IMR-90 (cell line): Measurements from ENCODE around the gene AHDC1. TPM values are rescaled to one million over a fixed set of nuclear protein-coding genes. Genes with fewer than 3 reads are reported as not detected.
A peak's percentile ranks its signal among the peaks of the same experiment; 100 is the strongest.

Experiments
- ATAC-seq: fragments of 200-7000 bp; cut with Tn5 transposase; 2 replicates; pipeline ENCODE4 v1.9.1; 2020; ENCODE audit warnings: low read depth, mild to moderate bottlenecking, moderate library complexity
- BruUV-seq: library from RNA; stranded (reverse); fragments of 400-500 nt; replicated peaks from 2 replicates; lab custom pipeline; 2021; lab: Mats Ljungman, UMichigan
- CTCF ChIA-PET: fragments of 300-600 bp; formaldehyde crosslinking; extraction: SDS; loops from one replicate; lab custom pipeline; 2021; ENCODE audit warnings: antibody characterized with exemption; lab: Yijun Ruan, JAX
- POLR2A ChIA-PET: fragments of 300-600 bp; sonication (Branson Sonifier 250); formaldehyde crosslinking; loops from one replicate; lab custom pipeline; 2022; ENCODE audit warnings: antibody characterized with exemption; ENCODE audit not compliant: unreplicated experiment; lab: Charles Lee
- DNase-seq: peaks from one replicate; pipeline ENCODE4 v3.0.0; 2013
- H2AFZ ChIP-seq: replicated peaks from 2 replicates; pipeline ENCODE3; 2013; ENCODE audit warnings: low read length, mild to moderate bottlenecking; ENCODE audit not compliant: poor library complexity
- H2AK5ac ChIP-seq: 2 replicates; pipeline ENCODE4 v1.6.1; 2013; ENCODE audit warnings: low read depth, low read length, inconsistent platforms
- H2AK9ac ChIP-seq: replicated peaks from 2 replicates; pipeline ENCODE3; 2013; ENCODE audit warnings: mild to moderate bottlenecking, low read depth, low read length, moderate library complexity; ENCODE audit not compliant: poor library complexity
- H2BK120ac ChIP-seq: 2 replicates; pipeline ENCODE4 v1.6.1; 2013; ENCODE audit warnings: low read depth, low read length, inconsistent platforms
- H2BK15ac ChIP-seq: 3 replicates; pipeline ENCODE4 v1.6.1; 2013; ENCODE audit warnings: low read depth, low read length, inconsistent platforms
- H2BK20ac ChIP-seq: 2 replicates; pipeline ENCODE4 v1.6.1; 2013; ENCODE audit warnings: low read depth, mild to moderate bottlenecking, inconsistent platforms, low read length, moderate library complexity
- H2BK5ac ChIP-seq: 2 replicates; pipeline ENCODE4 v1.6.1; 2013; ENCODE audit warnings: mild to moderate bottlenecking, low read depth, low read length, inconsistent platforms; ENCODE audit not compliant: poor library complexity, severe bottlenecking
- H3K14ac ChIP-seq: replicated peaks from 2 replicates; pipeline ENCODE4 v1.6.1; 2013; ENCODE audit warnings: low read depth, low read length, inconsistent platforms
- H3K18ac ChIP-seq: 2 replicates; pipeline ENCODE4 v1.6.1; 2013; ENCODE audit warnings: low read depth, low read length, control low read depth
- H3K23ac ChIP-seq: 2 replicates; pipeline ENCODE4 v1.6.1; 2013; ENCODE audit warnings: low read depth, low read length, inconsistent platforms
- H3K27ac ChIP-seq: 2 replicates; pipeline ENCODE4 v1.5.1; 2013; ENCODE audit warnings: mild to moderate bottlenecking, control low read depth, low read length; ENCODE audit not compliant: insufficient read depth
- H3K27me3 ChIP-seq: 2 replicates; pipeline ENCODE4 v1.6.1; 2013; ENCODE audit warnings: low read length; ENCODE audit not compliant: control insufficient read depth, insufficient read depth
- H3K36me3 ChIP-seq: 2 replicates; pipeline ENCODE4 v1.6.1; 2013; ENCODE audit warnings: low read length, mixed read lengths; ENCODE audit not compliant: control insufficient read depth, insufficient read depth
- H3K4ac ChIP-seq: 2 replicates; pipeline ENCODE4 v1.6.1; 2013; ENCODE audit warnings: low read depth, low read length, inconsistent platforms
- H3K4me1 ChIP-seq: 2 replicates; pipeline ENCODE4 v1.6.1; 2013; ENCODE audit warnings: low read length, mixed read lengths; ENCODE audit not compliant: control insufficient read depth, insufficient read depth
- H3K4me2 ChIP-seq: 2 replicates; pipeline ENCODE4 v1.6.1; 2013; ENCODE audit warnings: low read depth, mild to moderate bottlenecking, control low read depth, low read length, moderate library complexity
- H3K4me3 ChIP-seq: 2 replicates; pipeline ENCODE4 v1.5.1; 2013; ENCODE audit warnings: low read depth, mild to moderate bottlenecking, control low read depth, low read length, moderate library complexity; ENCODE audit not compliant: insufficient read depth
- H3K56ac ChIP-seq: 2 replicates; pipeline ENCODE4 v1.6.1; 2013; ENCODE audit warnings: low read length, inconsistent platforms; ENCODE audit not compliant: insufficient read depth; ENCODE audit errors: extremely low read depth
- H3K79me1 ChIP-seq, 2 experiments: 2 replicates each; pipeline ENCODE4 v1.6.1; 2013; ENCODE audit warnings: low read length in 2 of 2, inconsistent platforms in 1 of 2, low read depth in 1 of 2
- H3K9ac ChIP-seq: 2 replicates; pipeline ENCODE4 v1.6.1; 2013; ENCODE audit warnings: low read depth, low read length, control low read depth
- H3K9me1 ChIP-seq: 2 replicates; pipeline ENCODE4 v1.6.1; 2013; ENCODE audit warnings: low read length, inconsistent platforms; ENCODE audit not compliant: insufficient read depth
- H3K9me3 ChIP-seq: 2 replicates; pipeline ENCODE4 v1.6.1; 2013; ENCODE audit warnings: low read length; ENCODE audit not compliant: control insufficient read depth, insufficient read depth
- H4K20me1 ChIP-seq: 2 replicates; pipeline ENCODE4 v1.6.1; 2013; ENCODE audit warnings: low read length, inconsistent platforms; ENCODE audit not compliant: insufficient read depth
- H4K5ac ChIP-seq: 2 replicates; pipeline ENCODE4 v1.6.1; 2013; ENCODE audit warnings: mild to moderate bottlenecking, low read depth, low read length, control low read depth
- H4K8ac ChIP-seq, 2 experiments: 2 replicates each; pipeline ENCODE4 v1.6.1; 2013; ENCODE audit warnings: low read depth in 2 of 2, low read length in 2 of 2, control low read depth in 1 of 2, inconsistent platforms in 1 of 2
- H4K91ac ChIP-seq: 2 replicates; pipeline ENCODE4 v1.6.1; 2013; ENCODE audit warnings: low read depth, low read length, inconsistent platforms; ENCODE audit not compliant: insufficient read depth
- CEBPB ChIP-seq: IDR thresholded peaks from 2 replicates; pipeline ENCODE4 v1.6.1; 2012; ENCODE audit warnings: low read depth, low read length, improper control_type of control experiment
- MXI1 ChIP-seq: IDR thresholded peaks from 2 replicates; pipeline ENCODE4 v1.6.1; 2012; ENCODE audit warnings: low read depth, mild to moderate bottlenecking, low read length, moderate library complexity, borderline replicate concordance
- NFE2L2 ChIP-seq: fragments of 150-350 bp; IDR thresholded peaks from 2 replicates; pipeline ENCODE4 v1.6.1; 2016; ENCODE audit warnings: low read depth, mild to moderate bottlenecking, low read length
- POLR2A ChIP-seq: IDR thresholded peaks from 2 replicates; pipeline ENCODE4 v1.6.1; 2012; ENCODE audit warnings: mild to moderate bottlenecking, low read depth, low read length
- RCOR1 ChIP-seq: IDR thresholded peaks from 2 replicates; pipeline ENCODE4 v1.6.1; 2012; ENCODE audit warnings: mild to moderate bottlenecking, low read length, improper control_type of control experiment; ENCODE audit not compliant: insufficient replicate concordance
- USF2 ChIP-seq: fragments of 150-350 bp; IDR thresholded peaks from 2 replicates; pipeline ENCODE4 v1.6.1; 2017; ENCODE audit warnings: mild to moderate bottlenecking, antibody characterized with exemption, low read length, low read depth
- WGBS, 2 experiments: methylation state at CpG; one replicate each; pipeline versions ENCODE4 v1.1.5 to v1.1.7; 2013; ENCODE audit warnings: missing lambda C conversion rate in 2 of 2; ENCODE audit not compliant: insufficient read length in 1 of 2; ENCODE audit errors: extremely low coverage in 2 of 2; 5-methylcytosine and 5-hydroxymethylcytosine counted together
- dilution Hi-C: fragments of 300-500 bp; cut with HindIII; formaldehyde crosslinking; loops from one replicate; pipeline ENCODE4 v1.14.3; 2018; ENCODE audit warnings: low sequenced_read_pairs; ENCODE audit not compliant: unreplicated experiment
- in situ Hi-C: fragments of 300-500 bp; cut with MboI; formaldehyde crosslinking; loops from 3 replicates; pipeline ENCODE4 v1.14.3; 2019; ENCODE audit warnings: low sequenced_read_pairs, inconsistent platforms, mixed read lengths
- intact Hi-C: fragments of 100-400 bp; cut with micrococcal nuclease; formaldehyde crosslinking; loops from 2 replicates; pipeline ENCODE4 v1.10.0; 2022
- polyA plus RNA-seq, 3 experiments: library from polyadenylated mRNA; depleted of rRNA; stranded (reverse); fragments of >200 nt; gene quantifications; 2 replicates each; pipeline ENCODE4 v1.2.3, GENCODE V29; 2012; ENCODE audit warnings: low replicate concordance in 1 of 3
- total RNA-seq: library from RNA; depleted of rRNA; stranded (reverse); fragments of >200 nt; gene quantifications from 2 replicates; pipeline ENCODE4 v1.2.3, GENCODE V29; 2012

Gene AHDC1
- total and polyA plus RNA-seq, 2 of the 4 experiments (the other 2 are of a cell fraction): 2.0 to 11.6 TPM

- DNase-seq: no peak
- peak overlapping the region; percentile 60; the same call in 1 of the 2 replicates for H2AK5ac ChIP-seq
- no peak overlapping the region for H2AK9ac ChIP-seq
- H3K36me3 ChIP-seq: no peaks in the 10 kb centered on the region; the same call in 1 of the 2 replicates
- H3K4ac ChIP-seq: peak overlapping the region; percentile 2; the same call in 1 of the 2 replicates
- H3K14ac ChIP-seq: 0 out of 2 replicates have a peak overlapping the region, but pooled peaks have one; percentile 20
- 68% methylated on average over 6 of the region's 14 CpGs; no CpG with 5 or more reads in 1 of the 2 experiments for WGBS, 2 experiments
- H3K27me3 ChIP-seq: no peaks in the 10 kb centered on the region
- H3K27ac ChIP-seq: no peak overlapping the region; the same call in 1 of the 2 replicates
- H3K79me1 ChIP-seq: peaks cover 47 to 90% of the 10 kb centered on the region in 2 experiments
- no peak overlapping the region for H3K4me3 ChIP-seq
- no peak overlapping the region for H2BK5ac ChIP-seq
- ChIA-PET POLR2A (no interaction called here), CTCF (interaction anchor here (0.6 kb wide), 1 partner anchor 123 kb away, joined by 3 read pairs; no protein-coding TSS in a partner anchor)
- intact Hi-C loops (no loop called here), in situ Hi-C loops (no loop called here), dilution Hi-C loops (no loop called here)
- no peak overlapping the region for H3K4me2 ChIP-seq
- BruUV-seq: no TSS peak
- peaks cover 22% of the 10 kb centered on the region for H3K9me1 ChIP-seq
- H2BK20ac ChIP-seq: 0 out of 2 replicates have a peak overlapping the region, but pooled peaks have one; percentile 15
- H2BK120ac ChIP-seq: no peak overlapping the region
- peaks cover 67% of the 10 kb centered on the region for H4K20me1 ChIP-seq
- ATAC-seq: no peak
- H3K18ac ChIP-seq: no peak overlapping the region
- peaks cover 59% of the 10 kb centered on the region for H3K4me1 ChIP-seq
- H4K5ac ChIP-seq: no peak overlapping the region; the same call in 1 of the 2 replicates
- no peak overlapping the region for H3K9ac ChIP-seq
- no peak overlapping the region for H3K56ac ChIP-seq
- H4K91ac ChIP-seq: no peak overlapping the region
- no peak overlapping the region; a peak in 1 of 4 replicates for H4K8ac ChIP-seq
- TF ChIP-seq RCOR1 (no peak), POLR2A (no peak), NFE2L2 (no peak), MXI1 (no peak), CEBPB (no peak), USF2 (no peak)
- H3K23ac ChIP-seq: peak overlapping the region; percentile 60
- H2AFZ ChIP-seq: peak overlapping the region; percentile 24
- H2BK15ac ChIP-seq: no peak overlapping the region
- H3K9me3 ChIP-seq: no peaks in the 10 kb centered on the region
Measured at GRCh38 chr1:27572679-27573426, 31.1 kb downstream of the AHDC1 start.
